Loucy (cell line): ENCODE measurements around the gene FHIT.
A peak's percentile ranks its signal among the peaks of the same experiment; 100 is the strongest.
"Not testable (repeated sequence)": the region's sequence is repeated elsewhere in the genome, so short reads cannot be mapped to it uniquely, and the experiment has no call there.

Source experiments
- H2AFZ ChIP-seq: fragments of 200-600 bp; sonication (generic); 2 replicates; pipeline ENCODE4 v1.6.0; 2016; ENCODE audit warnings: antibody characterized with exemption, mild to moderate bottlenecking, low read length, moderate library complexity
- H3F3A ChIP-seq: fragments of 200-600 bp; 2 replicates; pipeline ENCODE4 v1.6.0; 2016; ENCODE audit warnings: antibody characterized with exemption, low read depth, mild to moderate bottlenecking
- H3K27me3 ChIP-seq: fragments of 200-600 bp; sonication (generic); 2 replicates; pipeline ENCODE4 v1.6.1; 2014; ENCODE audit warnings: low read length, mild to moderate bottlenecking; ENCODE audit not compliant: insufficient read depth, poor library complexity, severe bottlenecking
- H3K36me3 ChIP-seq: fragments of 200-600 bp; sonication (generic); 2 replicates; pipeline ENCODE4 v1.6.1; 2016; ENCODE audit warnings: low read length; ENCODE audit not compliant: insufficient read depth
- H3K4me1 ChIP-seq: fragments of 200-600 bp; sonication (generic); 2 replicates; pipeline ENCODE4 v1.5.1; 2014; ENCODE audit warnings: low read length, mild to moderate bottlenecking; ENCODE audit not compliant: insufficient read depth, poor library complexity, severe bottlenecking
- H3K4me2 ChIP-seq: fragments of 200-600 bp; sonication (generic); 2 replicates; pipeline ENCODE4 v1.6.0; 2014; ENCODE audit warnings: antibody characterized with exemption, low read length, low read depth, mild to moderate bottlenecking; ENCODE audit not compliant: poor library complexity, severe bottlenecking
- H3K4me3 ChIP-seq: fragments of 200-600 bp; sonication (generic); 2 replicates; pipeline ENCODE4 v1.5.1; 2014; ENCODE audit warnings: low read length, mild to moderate bottlenecking, mixed read lengths; ENCODE audit not compliant: poor library complexity, severe bottlenecking
- H3K79me2 ChIP-seq: fragments of 200-600 bp; sonication (generic); 2 replicates; pipeline ENCODE4 v1.6.1; 2014; ENCODE audit warnings: low read length; ENCODE audit not compliant: insufficient read depth
- H3K9ac ChIP-seq: fragments of 200-600 bp; sonication (generic); 2 replicates; pipeline ENCODE4 v1.6.0; 2014; ENCODE audit warnings: mild to moderate bottlenecking, low read depth, low read length, moderate library complexity; ENCODE audit not compliant: poor library complexity, severe bottlenecking
- H3K9me2 ChIP-seq: fragments of 200-600 bp; sonication (generic); replicated peaks from 2 replicates; pipeline ENCODE4 v1.6.1; 2016; ENCODE audit warnings: low read depth, low read length, mixed read lengths
- H3K9me3 ChIP-seq: fragments of 200-600 bp; sonication (generic); 2 replicates; pipeline ENCODE4 v1.6.1; 2014; ENCODE audit warnings: mild to moderate bottlenecking, antibody characterized with exemption, low read length, low read depth; ENCODE audit not compliant: insufficient read depth
- H4K20me1 ChIP-seq: fragments of 200-600 bp; sonication (generic); 2 replicates; pipeline ENCODE4 v1.6.0; 2014; ENCODE audit warnings: antibody characterized with exemption, low read length, mild to moderate bottlenecking; ENCODE audit not compliant: insufficient read depth, poor library complexity, severe bottlenecking
- CTCF ChIP-seq: fragments of 200-600 bp; sonication (generic); conservative IDR thresholded peaks from 2 replicates; pipeline ENCODE4 v1.5.1; 2014; ENCODE audit warnings: mild to moderate bottlenecking, antibody characterized with exemption, low read length
- EZH2phosphoT487 ChIP-seq: fragments of 200-600 bp; IDR thresholded peaks from 2 replicates; pipeline ENCODE4 v1.6.1; 2018; ENCODE audit warnings: antibody characterized with exemption, mild to moderate bottlenecking, moderate library complexity, borderline replicate concordance

Gene FHIT

DNA sequence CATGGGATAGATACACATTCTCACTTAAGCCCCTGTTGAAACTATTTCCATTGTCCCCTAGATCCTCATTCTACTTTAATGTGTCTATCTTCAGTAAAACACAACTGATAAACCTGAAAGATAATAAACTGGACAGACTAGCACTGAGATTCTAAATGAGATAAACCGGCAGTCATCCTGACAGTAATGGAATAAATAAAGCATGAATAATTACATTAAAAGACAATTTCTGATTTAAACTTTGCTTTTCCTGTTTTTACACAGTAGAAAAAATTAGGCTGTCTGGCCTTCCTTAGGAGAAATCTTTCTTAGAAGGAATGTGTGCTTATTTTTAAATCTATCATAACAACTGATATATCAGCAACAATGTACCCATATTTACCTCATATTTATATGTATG lies 232.4 kb downstream of the FHIT start:
- Histone ChIP-seq H2AFZ (no peak overlapping the region), H3K79me2 (no peaks in the 10 kb centered on the region), H3K9me2 (no peaks in the 10 kb centered on the region), H3K27me3 (no peaks in the 10 kb centered on the region), H3K9me3 (no peaks in the 10 kb centered on the region), H3K9ac (no peak overlapping the region), H3F3A (no peaks in the 10 kb centered on the region), H3K4me3 (no peak overlapping the region), H4K20me1 (no peaks in the 10 kb centered on the region), H3K4me2 (no peak overlapping the region), H3K36me3 (no peaks in the 10 kb centered on the region), H3K4me1 (peaks cover 13% of the 10 kb centered on the region)
- TF ChIP-seq EZH2phosphoT487 (no peak), CTCF (no peak)

DNA sequence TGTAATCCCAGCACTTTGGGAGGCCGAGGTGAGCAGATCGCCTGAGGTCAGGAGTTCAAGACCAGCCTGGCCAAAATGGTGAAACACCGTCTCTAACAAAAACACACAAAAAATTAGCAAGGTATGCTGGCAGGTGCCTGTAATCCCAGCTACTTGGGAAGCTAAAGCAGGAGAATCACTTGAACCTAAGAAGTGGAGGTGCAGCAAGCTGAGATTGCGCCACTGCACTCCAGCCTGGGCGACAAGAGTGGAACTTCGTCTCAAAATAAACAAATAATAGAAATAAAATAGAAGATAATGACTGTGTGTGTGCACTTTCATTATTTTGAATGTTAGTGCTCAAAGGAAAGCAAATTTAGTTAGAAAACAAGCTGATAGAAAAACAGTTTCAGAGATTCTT lies 234.2 kb downstream of the FHIT start:
- not testable (repeated sequence) for H3F3A ChIP-seq, H3K9ac ChIP-seq, H3K4me2 ChIP-seq, H3K79me2 ChIP-seq, H2AFZ ChIP-seq, H3K4me3 ChIP-seq, H4K20me1 ChIP-seq, H3K36me3 ChIP-seq, H3K9me2 ChIP-seq, H3K9me3 ChIP-seq, H3K27me3 ChIP-seq
- H3K4me1 ChIP-seq, result peaks cover 13% of the 10 kb centered on the region

DNA sequence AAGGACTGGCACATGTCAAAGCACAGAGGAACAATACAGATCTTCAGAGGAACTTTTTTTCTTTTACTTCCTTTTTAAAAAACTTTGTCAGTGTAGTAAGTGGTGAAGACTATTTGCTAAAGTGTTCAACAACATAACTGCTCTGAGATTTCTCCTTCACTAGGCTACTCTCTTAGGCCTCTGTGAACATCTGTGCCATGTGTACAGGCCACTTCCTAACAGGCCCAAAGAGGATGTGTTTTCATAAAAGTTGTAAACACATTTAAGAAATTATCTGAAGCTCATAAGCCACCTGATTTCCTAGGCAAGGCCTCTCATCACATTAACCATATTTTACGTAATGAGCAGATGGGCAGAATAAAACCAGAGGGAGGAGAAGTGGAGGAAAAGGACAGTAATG lies 235.4 kb downstream of the FHIT start:
- no peak overlapping the region for H3K4me2 ChIP-seq
- H4K20me1 ChIP-seq, result no peaks in the 10 kb centered on the region
- H3K9me2 ChIP-seq, result no peaks in the 10 kb centered on the region
- no peaks in the 10 kb centered on the region for H3K27me3 ChIP-seq
- peaks cover 13% of the 10 kb centered on the region for H3K4me1 ChIP-seq
- H2AFZ ChIP-seq, result peak overlapping the region; percentile 40; the same call in 1 of the 2 replicates
- no peaks in the 10 kb centered on the region for H3K36me3 ChIP-seq
- no peak overlapping the region for H3K4me3 ChIP-seq
- H3K79me2 ChIP-seq, result no peaks in the 10 kb centered on the region
- no peaks in the 10 kb centered on the region for H3F3A ChIP-seq
- no peak for TF ChIP-seq CTCF
- no peak for TF ChIP-seq EZH2phosphoT487
- H3K9me3 ChIP-seq, result no peaks in the 10 kb centered on the region
- H3K9ac ChIP-seq, result no peak overlapping the region

DNA sequence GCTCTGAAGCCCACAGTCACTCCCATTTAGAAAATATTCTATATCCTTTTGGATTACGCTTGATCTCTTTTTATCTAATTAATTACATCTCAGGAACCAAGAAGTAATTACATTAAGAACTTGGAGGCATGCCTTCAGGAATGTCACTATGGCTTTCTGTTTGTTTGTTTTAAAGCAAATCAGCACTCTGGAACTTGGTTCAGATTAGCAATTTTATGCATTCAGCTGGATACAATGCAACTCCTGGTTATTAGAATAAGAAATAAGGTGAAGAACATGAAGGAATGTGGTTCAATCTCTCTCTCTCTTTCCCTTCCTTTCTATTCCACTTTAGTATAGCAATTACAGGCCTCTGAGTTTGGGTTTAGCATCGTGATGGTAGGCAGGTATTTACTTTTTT lies 235.8 kb downstream of the FHIT start:
- Histone ChIP-seq H4K20me1 (no peaks in the 10 kb centered on the region), H3K9me2 (no peaks in the 10 kb centered on the region), H3K27me3 (no peaks in the 10 kb centered on the region), H3K79me2 (no peaks in the 10 kb centered on the region), H3K9ac (no peak overlapping the region), H3K4me2 (no peak overlapping the region), H2AFZ (peak overlapping the region; percentile 40; the same call in 1 of the 2 replicates), H3K36me3 (no peaks in the 10 kb centered on the region), H3K4me3 (no peak overlapping the region), H3F3A (no peaks in the 10 kb centered on the region), H3K9me3 (no peaks in the 10 kb centered on the region), H3K4me1 (peaks cover 13% of the 10 kb centered on the region)
- TF ChIP-seq EZH2phosphoT487 (no peak), CTCF (no peak)
